HG02943 (cell line): ENCODE data around the gene PRR14.

Source experiments
- ATAC-seq: cut with Tn5 transposase; IDR thresholded peaks from one replicate; pipeline ENCODE4 v1.9.1; 2021; ENCODE audit warnings: mild to moderate bottlenecking, low read depth, moderate library complexity; ENCODE audit not compliant: unreplicated experiment

Gene PRR14

GRCh38 chr16:30650369-30651123 lies at the start of gene PRR14:
Gene PRR14 (plus strand): TSS chr16:30650960. CDS start chr16:30651646, 686 bp downstream.
- peak; percentile 68 for ATAC-seq

GRCh38 chr16:30601966-30602365 lies 48.8 kb upstream of the PRR14 start:
- ATAC-seq, result no peak

- no peak for ATAC-seq
Observed at GRCh38 chr16:30602616-30603277, 48.0 kb upstream of the PRR14 start.

- ATAC-seq, result no peak
Observed at GRCh38 chr16:30603945-30604315, 46.8 kb upstream of the PRR14 start.

- ATAC-seq, result no peak
Observed at GRCh38 chr16:30604316-30604947, 46.3 kb upstream of the PRR14 start.

GRCh38 chr16:30605158-30605557 lies 45.6 kb upstream of the PRR14 start:
- no peak for ATAC-seq

- no peak for ATAC-seq
Observed at GRCh38 chr16:30606004-30606403, 44.8 kb upstream of the PRR14 start.

- ATAC-seq, result peak; percentile 30
Observed at GRCh38 chr16:30609002-30609925, 41.5 kb upstream of the PRR14 start.

- peak; percentile 83 for ATAC-seq
Observed at GRCh38 chr16:30609926-30610839, 40.6 kb upstream of the PRR14 start, which contains the start of gene ZNF689. Gene ZNF689 (minus strand): TSS chr16:30610389. CDS start chr16:30610041, 348 bp downstream.

GRCh38 chr16:30615358-30616091 lies 35.2 kb upstream of the PRR14 start:
- ATAC-seq, result no peak

GRCh38 chr16:30619202-30619601 lies 31.6 kb upstream of the PRR14 start:
- ATAC-seq, result no peak

- no peak for ATAC-seq
Observed at GRCh38 chr16:30619638-30620037, 31.1 kb upstream of the PRR14 start.

- ATAC-seq, result no peak
Observed at GRCh38 chr16:30620169-30620568, 30.6 kb upstream of the PRR14 start.

GRCh38 chr16:30621765-30622164 lies 29.0 kb upstream of the PRR14 start:
- no peak for ATAC-seq

- no peak for ATAC-seq
Observed at GRCh38 chr16:30622455-30623032, 28.2 kb upstream of the PRR14 start.

GRCh38 chr16:30623536-30624283 lies 27.1 kb upstream of the PRR14 start:
- ATAC-seq, result no peak

- no peak for ATAC-seq
Observed at GRCh38 chr16:30626236-30626635, 24.5 kb upstream of the PRR14 start.
